AG09319 (cell line): Measurements from ENCODE around the gene CEACAM5.
"Not testable (repeated sequence)": the region's sequence is repeated elsewhere in the genome, so short reads cannot be mapped to it uniquely, and the experiment has no call there.

Source experiments
- DNase-seq: peaks from one replicate; pipeline ENCODE4 v3.0.0-alpha.2; 2010; ENCODE audit warnings: low read depth; ENCODE audit errors: extremely low read depth
- TF ChIP-seq, protein P1 (sequence below): IDR thresholded peaks from 2 replicates; pipeline ENCODE4 v1.5.1; 2011; ENCODE audit warnings: low read depth, mild to moderate bottlenecking, inconsistent platforms, low read length, moderate library complexity

The CEACAM5 gene

GRCh38 chr19:41744850-41745249 lies 36.4 kb downstream of the CEACAM5 start:
- TF ChIP-seq, protein P1, sequence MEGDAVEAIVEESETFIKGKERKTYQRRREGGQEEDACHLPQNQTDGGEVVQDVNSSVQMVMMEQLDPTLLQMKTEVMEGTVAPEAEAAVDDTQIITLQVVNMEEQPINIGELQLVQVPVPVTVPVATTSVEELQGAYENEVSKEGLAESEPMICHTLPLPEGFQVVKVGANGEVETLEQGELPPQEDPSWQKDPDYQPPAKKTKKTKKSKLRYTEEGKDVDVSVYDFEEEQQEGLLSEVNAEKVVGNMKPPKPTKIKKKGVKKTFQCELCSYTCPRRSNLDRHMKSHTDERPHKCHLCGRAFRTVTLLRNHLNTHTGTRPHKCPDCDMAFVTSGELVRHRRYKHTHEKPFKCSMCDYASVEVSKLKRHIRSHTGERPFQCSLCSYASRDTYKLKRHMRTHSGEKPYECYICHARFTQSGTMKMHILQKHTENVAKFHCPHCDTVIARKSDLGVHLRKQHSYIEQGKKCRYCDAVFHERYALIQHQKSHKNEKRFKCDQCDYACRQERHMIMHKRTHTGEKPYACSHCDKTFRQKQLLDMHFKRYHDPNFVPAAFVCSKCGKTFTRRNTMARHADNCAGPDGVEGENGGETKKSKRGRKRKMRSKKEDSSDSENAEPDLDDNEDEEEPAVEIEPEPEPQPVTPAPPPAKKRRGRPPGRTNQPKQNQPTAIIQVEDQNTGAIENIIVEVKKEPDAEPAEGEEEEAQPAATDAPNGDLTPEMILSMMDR = no peak
- DNase-seq = no peak

GRCh38 chr19:41745756-41746155 lies 37.3 kb downstream of the CEACAM5 start:
- no peak for DNase-seq
- TF ChIP-seq, protein P1 = no peak

DNA sequence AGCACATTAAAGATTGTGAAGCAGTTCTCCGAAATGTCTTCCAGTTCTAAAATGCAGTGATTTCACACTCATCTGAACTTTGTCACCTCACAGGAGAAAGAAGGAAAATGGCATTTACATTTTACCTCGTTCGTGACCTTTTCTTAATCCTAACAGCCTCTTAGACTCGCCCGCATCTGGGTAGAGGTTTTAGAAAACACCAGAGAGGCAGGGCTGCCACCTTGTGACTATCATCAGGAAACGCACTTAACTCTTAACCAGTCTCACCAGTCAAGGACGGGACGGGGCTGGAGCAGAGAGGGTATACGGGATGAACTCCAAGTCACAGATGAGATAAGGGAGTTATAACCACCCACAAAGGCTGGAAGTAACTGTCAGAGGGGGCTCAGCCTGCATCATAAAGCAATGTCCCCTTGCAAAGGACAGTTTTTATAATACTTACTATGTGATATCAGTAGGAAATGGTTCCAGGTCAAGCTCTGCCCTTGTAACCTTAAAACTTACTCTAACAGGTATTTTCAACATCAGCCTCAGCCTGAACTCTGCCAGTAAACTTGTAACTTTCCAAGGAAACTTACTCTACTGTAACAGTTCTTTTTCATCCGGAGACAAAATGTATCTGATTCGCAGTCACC lies 38.3 kb downstream of the CEACAM5 start:
- DNase-seq = peak; percentile 7
- TF ChIP-seq, protein P1 = peak; percentile 57

- no peak for DNase-seq
- TF ChIP-seq, protein P1 = no peak
These were observed 39.6 kb downstream of the CEACAM5 start for GRCh38 chr19:41748012-41748411.

- DNase-seq = not testable (repeated sequence)
These were observed 42.1 kb downstream of the CEACAM5 start for GRCh38 chr19:41750248-41751134.

DNA sequence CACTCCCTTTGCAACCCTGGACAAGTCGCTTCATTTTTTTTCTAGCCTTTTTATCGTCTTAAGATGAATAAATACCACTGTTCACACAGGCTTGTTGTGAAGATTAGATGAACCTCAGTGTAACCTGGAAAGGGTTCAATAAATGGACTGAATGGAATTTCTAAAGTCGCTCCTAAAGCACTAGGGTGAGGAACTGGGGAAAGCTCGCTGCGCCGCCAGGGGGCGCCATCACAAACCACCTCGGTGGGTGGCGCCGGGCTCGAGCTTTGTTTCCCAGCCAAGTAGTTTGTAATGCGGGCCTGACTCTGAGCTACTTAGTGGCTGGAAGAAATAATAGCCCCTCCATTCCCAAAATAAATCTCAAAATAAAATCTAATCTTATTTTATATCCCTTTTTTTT lies 44.7 kb downstream of the CEACAM5 start:
- DNase-seq = no peak
- TF ChIP-seq, protein P1 = peak; percentile 54

- TF ChIP-seq, protein P1 = peak; percentile 61
- no peak for DNase-seq
These were observed 45.6 kb downstream of the CEACAM5 start for GRCh38 chr19:41753936-41754529.
